HG03439 (cell line): ENCODE data around the gene OBSCN.
"Not testable (repeated sequence)": the region's sequence is repeated elsewhere in the genome, so short reads cannot be mapped to it uniquely, and the experiment has no call there.

Experiments
- ATAC-seq: cut with Tn5 transposase; IDR thresholded peaks from one replicate; pipeline ENCODE4 v1.9.1; 2021; ENCODE audit warnings: mild to moderate bottlenecking, moderate library complexity; ENCODE audit not compliant: unreplicated experiment

The OBSCN gene

DNA sequence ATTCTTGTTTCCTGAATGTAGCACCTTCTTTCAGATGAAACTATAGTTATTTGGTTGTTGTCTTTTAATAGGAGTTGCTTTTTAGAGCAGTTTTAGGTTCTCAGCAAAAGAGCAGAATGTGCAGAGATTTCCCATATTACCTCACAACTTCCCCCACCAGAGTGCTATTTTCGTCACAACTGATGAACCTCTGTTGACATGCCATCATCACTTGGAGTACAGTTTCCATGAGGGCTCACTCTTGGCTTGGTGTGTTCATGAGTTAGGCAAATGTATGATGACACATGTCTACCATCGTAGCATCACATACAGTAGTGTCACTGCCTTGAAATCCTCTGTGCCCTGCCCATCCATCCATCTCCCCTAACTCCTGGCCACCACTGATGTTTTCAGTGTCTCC, 38.5 kb upstream of the OBSCN start:
- no peak for ATAC-seq

DNA sequence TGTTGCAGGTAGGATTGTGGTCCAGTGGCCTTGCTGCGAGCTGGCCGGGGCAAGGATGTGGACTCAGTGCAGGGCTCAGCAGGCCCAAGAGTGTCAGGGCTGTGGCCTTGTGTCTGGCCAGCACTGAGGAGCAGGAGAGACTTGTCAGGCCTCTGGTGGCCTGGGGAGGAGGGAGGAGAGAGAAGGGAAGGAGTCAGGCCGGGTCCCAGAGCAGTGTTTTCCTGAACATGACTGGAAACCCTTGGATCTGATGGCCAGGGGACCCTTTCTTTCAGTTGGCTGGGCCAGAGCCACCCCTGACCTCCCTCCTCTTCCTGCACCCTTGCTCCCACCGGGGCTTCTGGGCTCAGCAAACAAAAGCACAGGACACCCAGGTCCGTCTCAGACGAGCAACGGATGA, 37.2 kb upstream of the OBSCN start:
- ATAC-seq = no peak

DNA sequence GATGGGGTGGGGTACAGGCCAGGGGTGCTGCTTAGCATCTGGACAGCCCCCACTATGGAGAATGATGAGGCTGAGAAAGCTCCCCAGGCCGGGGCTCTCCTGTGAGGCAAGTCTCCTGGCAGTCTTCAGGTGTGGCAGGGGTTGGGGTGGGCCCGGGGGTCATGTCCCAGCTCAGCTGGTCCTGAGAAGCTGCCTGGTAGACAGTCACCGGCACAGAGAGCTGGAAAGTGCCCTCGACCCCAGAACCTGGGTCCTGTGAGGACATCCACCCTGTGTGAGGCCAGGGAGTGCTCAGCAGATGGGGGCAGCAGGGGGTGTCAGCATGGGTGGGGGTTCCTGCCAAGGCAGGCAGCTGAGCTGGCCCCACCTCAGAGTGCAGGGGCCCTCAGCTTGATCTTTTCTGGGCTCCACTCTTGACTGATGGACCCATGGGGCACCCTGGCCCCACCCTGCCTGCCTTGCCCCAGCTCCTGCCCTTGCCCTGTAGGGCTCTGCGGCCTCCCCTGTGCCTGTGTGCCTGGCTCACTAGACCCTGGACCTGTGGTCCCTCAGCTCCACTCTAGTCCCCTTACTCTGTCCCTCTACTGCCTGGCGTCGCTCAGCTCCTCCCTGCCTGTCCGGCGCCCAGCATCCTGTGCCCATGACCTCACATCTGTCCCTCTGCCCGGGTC, 36.5 kb upstream of the OBSCN start:
- no peak for ATAC-seq

DNA sequence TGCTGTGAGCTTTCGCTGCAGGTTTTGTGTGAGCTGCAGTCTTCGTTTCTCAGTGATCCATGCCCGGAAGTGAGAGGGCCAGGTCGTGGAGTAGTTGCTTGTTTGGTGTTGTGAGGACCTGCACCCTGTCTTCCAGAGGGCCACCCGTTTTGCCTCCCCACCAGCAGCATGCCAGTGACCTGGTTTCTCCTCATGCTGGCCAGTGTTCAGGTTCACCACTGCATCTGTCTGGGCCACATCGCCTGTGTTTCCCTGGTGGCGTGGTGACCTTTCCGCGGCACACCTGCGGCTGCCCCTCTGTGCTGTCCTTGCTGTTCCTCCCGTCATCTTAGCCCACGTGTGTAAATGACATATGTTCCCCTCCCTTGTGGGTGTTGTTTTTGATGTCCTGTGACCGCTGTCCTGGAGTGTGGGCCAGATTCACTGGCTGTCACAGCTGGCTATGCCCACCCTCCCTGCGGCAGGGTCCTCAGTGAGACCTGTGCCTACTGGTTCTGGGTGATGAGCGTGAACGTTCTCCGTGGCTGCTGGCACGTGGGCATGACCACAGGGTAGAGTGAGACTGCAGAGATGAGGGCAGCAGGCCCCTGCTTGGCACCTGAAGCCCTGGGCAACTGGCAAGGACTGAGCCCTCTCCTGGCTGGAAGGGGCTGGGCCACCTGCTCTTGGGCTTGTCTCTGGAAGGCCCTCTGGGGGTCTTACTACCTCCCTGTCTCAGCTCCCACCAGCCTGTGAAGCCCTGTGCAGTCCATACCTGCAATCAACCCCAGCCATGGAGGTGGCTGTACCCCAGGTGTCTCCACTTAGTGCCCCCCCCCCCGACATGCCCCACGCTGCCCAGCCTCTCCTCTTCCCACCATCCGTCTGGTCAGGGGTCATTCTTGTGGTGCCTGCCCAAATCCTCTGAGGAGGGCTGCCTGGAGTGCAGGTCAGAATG, 35.0 kb upstream of the OBSCN start:
- no peak for ATAC-seq

DNA sequence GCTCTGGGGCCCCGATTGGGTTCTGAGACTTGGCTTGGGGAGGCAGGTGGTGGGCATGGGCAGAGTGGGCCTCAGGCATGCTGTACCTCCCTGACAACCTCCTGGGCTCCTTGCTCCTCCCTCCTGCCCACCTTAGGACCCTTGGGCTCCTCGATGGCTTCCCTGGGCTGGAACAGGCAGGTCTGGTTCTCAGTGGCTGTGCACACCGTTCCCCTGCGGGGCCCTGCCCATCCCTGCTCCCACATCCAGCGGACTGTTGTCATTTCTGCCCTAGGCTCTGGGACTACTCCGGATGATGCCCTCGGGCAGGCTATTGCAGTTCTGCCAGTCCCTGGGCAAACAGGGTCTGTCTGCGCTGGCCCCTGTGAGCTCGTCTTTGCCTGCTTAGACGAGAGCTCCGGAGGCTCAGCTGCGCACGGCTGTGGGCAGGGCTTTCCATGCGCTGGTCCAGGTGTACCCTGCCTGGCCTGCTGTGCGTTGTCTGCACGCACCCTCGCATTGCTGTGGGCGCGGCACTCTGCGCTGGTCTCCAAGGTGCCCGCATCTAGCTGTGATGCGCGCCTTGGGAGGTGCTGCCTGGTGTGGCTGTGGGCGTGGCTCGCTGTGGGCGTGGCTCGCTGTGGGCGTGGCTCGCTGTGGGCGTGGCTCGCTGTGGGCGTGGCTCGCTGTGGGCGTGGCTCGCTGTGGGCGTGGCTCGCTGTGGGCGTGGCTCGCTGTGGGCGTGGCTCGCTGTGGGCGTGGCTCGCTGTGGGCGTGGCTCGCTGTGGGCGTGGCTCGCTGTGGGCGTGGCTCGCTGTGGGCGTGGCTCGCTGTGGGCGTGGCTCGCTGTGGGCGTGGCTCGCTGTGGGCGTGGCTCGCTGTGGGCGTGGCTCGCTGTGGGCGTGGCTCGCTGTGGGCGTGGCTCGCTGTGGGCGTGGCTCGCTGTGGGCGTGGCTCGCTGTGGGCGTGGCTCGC, 34.0 kb upstream of the OBSCN start:
- ATAC-seq = not testable (repeated sequence)

- ATAC-seq = no peak
These were observed 33.1 kb upstream of the OBSCN start for GRCh38 chr1:228174482-228175315.

DNA sequence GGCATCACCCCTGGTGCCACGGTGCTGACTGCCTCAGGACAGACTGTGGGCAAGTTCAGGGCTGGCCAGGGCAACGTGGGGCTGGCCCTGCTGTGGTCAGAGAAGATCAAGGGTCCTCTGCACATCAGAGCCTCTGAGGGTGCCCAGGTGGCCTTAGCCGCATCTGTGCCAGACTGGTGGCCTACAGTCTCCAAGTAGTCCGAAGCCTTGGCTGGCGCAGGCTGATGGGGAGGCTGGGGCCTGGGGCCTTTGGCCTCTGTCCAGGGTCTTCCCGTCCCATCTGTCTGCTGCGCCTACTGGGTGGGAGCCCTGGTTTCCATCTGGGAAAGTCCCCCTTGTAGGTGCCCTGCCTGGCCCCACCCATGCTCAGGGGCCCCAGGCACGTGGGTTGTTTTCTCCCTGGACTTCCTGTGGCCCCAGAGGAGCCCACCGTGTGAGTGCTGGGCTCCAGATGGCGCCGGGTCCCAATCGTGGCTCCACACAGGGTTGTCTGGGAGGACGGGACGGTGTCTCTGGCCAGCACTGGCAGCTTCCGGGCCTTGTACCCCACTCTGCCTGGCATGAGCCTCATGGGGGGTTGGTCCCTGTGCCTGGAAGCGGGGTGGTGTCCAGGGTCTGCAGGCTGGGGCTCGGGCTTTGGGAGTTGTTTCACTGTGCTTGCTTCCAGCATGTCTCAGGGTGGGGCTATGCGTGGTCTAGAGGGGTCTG, 32.4 kb upstream of the OBSCN start:
- no peak for ATAC-seq

- no peak for ATAC-seq
These were observed 31.8 kb upstream of the OBSCN start for GRCh38 chr1:228176024-228176395.

- ATAC-seq = no peak
These were observed 31.2 kb upstream of the OBSCN start for GRCh38 chr1:228176461-228177182.

GRCh38 chr1:228177183-228177475, 30.7 kb upstream of the OBSCN start:
- no peak for ATAC-seq

DNA sequence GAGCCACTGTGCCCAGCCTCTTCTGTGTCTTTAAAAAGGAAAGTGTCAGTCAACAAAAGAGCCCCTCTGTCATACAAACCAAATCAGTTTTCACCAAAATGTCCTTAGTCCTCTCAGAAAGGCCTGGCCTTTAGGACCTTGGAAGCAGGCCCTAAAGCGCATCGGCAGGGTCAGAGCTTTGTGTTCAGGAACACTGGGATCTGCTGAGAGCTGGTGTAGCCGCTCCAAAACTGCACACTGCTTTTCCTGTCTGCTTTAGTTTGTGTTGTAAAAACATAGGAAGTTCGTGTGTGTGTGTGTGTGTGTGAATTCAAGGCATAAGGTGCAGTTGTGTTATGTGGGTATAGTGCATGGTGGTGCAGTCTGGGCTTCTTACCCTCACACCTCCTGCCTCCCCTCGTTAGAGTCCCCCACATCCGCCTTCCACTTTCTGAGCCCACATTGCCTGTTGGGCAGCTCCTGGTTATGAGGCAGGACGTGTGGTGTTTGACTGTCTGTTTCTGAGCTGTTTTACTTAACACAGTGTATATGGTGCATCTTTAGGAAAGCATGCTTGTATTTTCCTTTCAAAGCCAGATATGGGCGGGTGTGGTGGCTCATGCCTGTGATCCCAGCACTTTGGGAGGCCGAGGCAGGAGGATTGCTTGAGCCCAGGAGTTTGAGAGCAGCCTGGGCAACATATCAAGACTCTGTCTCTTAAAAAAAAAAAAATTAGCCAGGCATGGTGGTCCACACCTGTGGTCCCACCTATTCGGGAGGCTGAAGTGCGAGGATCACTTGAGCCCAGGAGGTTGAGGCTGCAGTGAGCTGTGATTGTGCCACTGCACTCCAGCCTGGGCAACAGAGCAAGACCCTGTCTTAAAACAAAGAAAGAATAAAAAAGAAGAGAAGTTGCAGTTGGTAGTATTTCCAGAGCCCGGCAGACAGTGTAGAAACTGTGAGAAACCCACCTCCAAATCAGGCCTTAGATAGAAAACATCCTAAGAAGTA, 29.8 kb upstream of the OBSCN start:
- no peak for ATAC-seq

GRCh38 chr1:228178737-228179684, 28.8 kb upstream of the OBSCN start:
- ATAC-seq = no peak

DNA sequence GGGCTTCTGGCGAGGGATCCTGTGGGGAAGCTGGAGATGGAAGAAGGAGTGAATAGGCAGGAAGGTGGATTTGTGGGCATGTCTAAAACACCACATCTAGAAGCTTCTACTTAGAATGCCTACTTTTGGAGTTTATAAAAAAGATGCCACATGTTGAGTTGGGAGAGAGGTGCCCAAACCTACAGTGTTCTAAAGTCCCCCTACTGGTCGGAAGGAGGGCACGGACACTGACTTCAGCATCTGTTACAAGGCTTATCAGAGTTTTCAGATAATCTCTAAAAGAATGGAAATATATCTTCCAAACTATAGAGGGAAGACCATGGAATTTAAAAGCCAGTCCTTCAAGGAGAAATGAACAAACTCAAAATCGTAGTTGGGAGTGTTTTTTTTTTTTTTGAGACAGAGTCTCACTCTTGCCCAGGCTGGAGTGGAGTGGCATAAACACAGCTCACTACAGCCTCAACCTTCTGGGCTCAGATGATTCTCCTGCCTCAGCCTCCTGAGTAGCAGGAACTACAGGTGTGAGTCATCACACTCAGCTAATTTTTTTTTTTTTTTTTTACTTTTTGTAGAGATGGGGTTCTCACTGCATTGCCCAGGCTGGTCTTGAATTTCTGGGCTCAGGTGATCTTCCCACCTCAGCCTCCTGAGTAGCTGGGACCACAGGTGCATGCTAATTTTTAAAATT, 27.4 kb upstream of the OBSCN start:
- no peak for ATAC-seq

DNA sequence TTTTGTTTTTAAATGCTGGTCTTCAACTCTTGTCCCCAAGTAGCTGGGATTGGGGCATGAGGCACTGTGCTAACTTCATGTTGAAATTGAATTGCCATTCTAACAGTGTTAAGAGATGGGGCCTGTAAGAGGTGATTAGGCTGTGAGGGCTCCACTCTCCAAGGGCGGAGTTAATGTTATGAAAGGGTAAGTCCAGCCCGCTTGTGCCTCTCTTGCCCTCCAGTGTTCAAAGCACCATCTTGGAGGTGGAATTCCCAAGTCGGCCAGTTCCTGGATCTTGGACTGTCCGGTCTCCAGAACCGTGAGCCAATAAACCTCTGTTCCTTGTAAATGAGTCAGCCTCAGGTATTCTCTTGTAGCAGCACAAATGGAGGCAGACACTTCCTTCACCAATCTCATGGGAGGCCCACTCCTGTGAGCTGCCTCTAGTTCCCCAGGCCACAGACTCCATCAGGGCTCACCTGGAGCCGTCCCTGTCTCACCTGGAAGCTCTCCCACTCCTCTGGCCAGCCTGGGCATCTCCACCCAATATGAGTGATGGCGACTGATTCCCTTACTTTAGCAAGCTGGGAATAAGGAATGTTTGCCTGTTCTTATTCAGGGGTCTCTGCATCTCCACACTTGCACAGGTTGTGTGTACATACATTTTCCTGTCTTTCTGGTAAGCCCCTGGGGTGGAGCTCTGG, 26.7 kb upstream of the OBSCN start:
- no peak for ATAC-seq

DNA sequence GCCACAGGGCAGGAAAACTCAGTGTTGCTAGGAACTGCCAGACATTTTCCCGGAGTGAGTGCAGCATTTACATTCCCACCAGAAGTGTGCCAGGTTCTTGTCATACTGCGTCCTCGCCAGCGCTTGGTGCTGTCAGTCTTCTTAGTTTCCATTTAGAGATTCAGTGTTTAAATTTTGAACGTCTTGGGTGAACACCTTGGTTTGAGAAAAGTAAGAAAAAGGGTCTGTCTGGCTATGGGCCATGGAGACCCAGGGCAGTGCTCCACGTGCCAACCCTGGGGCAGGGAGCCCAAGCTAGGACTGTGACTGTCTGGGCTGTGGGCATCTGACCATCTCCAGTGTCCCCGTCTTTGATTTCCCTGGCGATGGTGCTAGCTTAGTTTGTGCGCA, 26.2 kb upstream of the OBSCN start:
- no peak for ATAC-seq
